ENCODE results near the gene ZNF576.
A peak's percentile ranks its signal among the peaks of the same experiment; 100 is the strongest.
"Not testable (repeated sequence)": the region's sequence is repeated elsewhere in the genome, so short reads cannot be mapped to it uniquely, and the experiment has no call there.

ZNF576 gene

DNA sequence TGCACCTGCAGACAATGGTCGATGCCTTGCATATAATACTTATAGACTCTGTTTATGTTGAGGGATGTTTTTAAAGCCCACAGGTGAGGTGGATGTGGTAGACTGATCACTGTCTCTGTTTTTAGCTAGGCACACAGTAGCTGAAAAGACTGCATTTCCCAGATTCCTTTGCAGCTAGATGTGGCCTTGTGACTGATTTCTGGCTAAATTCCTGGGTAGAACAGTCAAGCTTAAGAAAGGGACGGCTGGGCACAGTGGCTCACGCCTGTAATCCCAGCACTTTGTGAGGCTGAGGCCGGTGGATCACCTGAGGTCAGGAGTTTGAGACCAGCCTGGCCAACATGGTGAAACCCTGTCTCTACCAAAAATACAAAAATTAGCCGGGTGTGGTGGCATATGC lies 3.9 kb downstream of the ZNF576 start:
- not testable (repeated sequence) for DNase-seq

DNA sequence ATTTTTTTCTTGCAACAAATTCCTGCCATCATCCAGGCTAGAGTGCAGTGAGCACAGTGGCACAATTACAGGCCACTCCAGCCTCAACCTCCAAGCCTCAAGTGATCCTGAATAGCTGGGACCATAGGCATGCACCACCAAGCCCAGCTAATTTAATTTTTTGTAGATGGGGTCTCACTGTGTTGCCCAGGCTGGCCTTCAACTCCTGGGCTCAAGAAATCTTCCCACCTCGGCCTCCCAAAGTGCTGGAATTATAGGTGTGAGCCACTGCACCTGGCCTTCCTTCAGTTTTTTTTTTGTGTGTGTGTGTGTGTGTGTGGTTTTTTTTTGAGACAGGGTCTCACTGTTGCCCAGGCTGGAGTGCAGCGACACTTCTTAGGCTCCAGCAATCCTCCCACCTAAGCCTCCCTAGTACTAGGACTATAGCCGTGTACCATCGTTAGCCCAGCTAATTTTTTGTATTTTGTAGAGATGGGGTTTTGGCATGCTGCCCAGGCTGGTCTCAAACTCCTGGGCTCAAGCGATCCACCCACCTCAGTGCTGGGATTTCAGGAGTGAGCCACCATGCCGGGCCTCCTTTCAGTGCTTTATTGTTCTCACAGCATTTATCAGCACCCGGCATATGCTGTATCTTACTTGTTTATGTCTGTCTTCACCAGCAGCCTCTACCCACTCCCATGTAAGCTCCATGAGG lies 9.6 kb downstream of the ZNF576 start:
- peak; percentile 43 for DNase-seq

DNA sequence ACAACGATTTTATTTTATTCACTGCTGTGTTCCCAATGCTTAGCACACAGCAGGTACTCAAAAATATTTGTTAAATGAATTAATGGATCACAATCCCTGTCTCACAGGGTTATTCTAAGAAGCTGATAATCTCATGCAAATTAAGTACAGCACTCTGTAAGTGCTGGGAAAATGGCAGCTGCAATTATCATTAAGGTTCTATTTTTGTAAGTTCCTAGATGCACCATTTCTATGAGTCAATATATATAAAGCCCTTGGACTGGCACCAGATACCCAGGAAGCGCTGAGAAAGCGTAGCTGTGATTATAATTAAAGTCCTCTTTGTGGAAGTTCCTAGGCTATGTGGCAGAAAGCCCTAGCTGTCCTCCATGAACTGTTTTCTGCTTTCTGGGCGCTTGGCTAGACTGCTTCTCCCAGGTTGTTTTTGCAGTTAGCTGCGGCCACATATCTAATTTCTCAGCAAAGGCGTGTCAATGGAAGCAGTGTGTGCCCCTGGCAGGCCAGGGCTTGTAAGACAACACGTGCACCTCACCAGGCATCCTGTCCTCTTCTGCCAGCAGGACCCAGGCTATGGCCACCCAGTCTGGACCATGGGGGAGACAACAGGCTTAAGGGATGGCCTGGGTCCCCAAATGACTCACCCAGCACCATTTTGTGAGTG lies 10.3 kb downstream of the ZNF576 start:
- peak; percentile 52 for DNase-seq

DNA sequence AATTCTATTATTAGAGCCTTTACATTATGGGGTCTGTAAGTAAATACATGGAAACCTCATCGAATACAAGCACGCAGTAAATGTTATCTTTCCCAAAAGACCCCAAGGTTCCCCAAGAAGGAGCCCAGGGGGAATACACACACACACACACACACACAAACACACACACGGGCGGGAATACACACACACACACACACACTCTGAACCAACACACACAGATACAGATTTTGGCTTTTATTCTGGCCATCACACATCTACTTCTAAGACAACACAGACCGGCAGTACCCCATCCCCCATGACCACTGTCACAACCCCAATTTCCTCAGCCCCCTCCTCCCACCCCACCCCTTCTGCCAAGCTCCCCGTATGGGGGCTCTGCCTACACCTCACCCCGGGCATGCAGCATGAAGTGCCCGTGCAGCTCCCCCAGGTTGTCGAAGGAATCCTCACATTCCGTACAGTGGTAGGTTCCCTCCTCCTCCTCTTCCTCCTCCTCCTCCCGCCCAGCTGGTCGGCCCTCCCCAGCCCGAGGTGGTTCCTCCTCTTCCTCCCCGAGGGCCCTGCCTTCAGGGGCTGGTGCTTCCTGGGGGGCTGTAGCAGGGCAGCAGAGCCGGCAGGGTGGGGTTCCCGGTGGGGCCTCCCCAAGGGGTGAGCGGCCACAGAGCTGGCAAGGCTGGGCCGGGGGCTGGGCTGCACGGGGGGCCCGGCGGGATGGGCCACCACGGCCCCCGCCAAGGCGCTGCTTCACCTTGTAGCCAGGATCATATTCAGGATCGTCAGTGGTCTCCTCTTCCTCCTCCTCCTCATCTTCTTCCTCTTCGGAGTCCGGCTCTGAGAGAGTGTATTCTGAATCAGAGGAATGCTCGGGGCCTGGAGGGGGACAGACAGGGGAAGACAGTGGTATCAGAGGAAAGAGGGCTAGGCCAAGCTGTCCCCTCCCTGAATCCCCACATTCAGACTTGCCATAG lies 11.1 kb downstream of the ZNF576 start:
- no peak for DNase-seq

DNA sequence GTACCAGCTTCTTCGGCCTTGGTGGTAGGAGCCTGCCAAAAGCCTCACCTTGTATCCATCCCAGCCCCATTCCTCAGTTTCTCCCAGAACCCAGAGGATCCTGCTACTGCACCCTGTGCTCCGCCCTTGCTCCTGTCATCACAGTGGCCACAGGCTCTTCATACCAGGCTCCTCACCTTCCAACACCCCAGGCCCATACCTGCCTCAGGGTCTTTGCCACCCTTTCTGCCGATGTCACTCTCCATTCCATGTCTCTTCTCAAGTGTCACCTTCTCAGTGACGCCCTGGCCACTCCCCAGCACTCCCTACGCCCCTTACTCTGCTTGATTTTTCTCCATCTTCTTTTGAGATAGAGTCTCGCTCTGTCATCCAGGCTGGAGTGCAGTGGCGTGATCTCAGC lies 13.5 kb downstream of the ZNF576 start:
- no peak for DNase-seq

DNA sequence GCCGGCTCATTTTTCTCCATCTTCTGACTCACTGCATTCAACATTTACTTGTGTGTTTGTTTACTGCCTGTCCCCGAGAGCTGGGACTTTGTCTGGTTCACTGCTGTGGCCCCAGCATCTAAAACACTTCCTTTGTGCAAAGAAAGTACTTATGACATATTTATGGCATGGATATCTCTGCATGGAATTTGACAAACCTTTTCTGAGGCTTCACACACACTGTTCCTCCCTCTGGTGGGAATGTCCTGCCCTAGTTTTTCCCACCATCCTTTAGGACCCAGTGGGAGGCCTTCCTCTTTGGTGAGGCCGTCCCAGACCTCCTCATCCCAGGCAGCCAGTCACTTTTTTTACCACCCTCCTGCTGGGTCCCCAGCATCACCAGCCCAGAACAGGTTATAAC lies 14.1 kb downstream of the ZNF576 start:
- DNase-seq, result no peak

DNA sequence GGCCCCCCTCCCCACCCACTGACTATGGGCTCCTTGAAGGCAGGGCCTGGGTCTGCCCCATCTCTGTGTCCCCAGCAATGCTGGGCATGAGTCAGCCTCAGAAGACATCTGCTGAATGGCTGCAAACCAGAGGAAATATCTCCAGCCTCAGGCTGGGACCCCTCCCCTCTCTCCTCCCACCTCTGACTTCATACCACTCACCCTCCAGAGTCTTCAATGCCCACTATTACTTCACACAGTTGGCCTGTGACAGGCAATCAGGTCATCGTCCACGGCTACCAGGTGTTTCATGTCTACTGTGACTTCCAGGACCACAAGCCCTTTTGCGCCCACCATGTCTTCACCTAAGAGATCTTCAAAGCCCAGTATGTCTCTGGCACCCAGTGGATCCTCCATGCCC lies 15.4 kb downstream of the ZNF576 start, which contains the start of gene SRRM5:
Gene SRRM5, plus strand, starts transcription at position 301 of the 400 bp plus-strand sequence. Its CDS starts 34 bp downstream, at position 335.
- no peak for DNase-seq

DNA sequence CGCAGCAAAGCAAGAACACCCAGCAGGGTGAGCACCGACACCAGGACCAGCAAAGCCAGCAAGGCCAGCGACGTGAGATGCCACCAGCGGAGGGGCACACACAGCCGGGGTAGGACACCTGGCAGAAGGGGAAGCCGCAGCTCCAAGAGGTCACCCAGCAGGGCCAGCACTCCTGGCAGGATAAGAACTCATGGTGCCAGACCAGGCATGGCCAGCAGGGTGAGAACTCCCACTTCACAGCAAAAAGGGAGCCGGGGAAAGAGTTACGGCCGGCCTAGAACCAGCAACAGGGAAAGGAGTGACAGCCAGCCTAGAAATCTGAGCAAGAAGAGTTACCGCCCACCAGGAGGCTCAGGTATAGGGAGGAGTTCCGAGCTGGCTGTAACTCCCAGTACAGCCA lies 16.0 kb downstream of the ZNF576 start:
- no peak for DNase-seq

DNA sequence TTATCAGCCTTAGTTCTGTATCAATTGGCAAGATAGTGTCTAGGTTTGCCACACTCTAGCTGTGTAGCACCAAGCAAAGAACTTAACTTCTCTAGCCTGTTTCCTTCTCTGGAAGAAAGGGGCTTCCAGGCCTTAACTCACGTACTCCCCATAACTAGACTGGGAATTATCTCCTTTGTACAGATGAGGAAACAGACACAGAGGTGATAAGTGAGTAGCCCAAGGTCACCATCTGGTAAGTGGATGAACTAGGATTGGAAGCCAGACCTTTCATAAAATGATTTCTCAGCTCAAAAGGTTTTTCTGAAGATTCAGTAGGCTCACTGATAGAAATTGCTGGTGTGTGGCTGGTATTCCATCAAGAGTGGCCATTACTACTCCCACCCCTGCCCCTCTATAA lies 19.9 kb downstream of the ZNF576 start:
- no peak for DNase-seq

DNA sequence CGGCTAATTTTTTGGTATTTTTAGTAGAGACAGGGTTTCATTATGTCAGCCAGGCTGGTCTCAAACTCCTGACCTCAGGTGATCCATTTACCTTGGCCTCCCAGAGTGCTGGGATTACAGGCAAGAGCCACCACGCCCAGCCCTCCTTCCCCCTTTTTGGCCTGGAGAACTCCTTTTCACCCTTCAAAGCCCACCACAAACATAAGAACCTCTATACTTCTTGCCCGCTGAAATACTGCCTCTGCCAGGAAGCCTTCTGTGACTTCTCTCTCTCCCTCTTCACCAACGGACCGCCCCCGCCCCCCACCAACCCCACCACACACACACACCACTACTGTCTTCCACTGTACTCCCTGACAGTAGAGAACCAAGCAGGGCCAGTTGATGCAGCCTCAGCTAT lies 20.6 kb downstream of the ZNF576 start:
- DNase-seq, result no peak

DNA sequence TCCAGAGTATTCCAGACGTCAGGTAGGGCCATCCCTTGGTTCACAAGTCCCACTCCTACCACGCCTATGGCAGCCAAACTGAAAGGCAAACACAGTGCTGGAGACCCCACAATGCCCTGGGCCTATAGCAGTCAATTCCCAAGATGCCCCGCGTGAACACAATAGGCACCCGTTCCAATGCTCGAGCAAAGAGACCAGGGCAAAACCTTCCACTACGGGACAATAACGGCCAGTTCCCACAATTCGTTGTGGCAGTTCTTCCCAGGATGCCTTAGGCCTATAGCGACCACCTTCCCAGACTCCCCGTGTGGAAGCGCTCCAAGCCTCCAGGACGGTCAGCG lies 22.5 kb downstream of the ZNF576 start:
- DNase-seq, result peak; percentile 90

DNA sequence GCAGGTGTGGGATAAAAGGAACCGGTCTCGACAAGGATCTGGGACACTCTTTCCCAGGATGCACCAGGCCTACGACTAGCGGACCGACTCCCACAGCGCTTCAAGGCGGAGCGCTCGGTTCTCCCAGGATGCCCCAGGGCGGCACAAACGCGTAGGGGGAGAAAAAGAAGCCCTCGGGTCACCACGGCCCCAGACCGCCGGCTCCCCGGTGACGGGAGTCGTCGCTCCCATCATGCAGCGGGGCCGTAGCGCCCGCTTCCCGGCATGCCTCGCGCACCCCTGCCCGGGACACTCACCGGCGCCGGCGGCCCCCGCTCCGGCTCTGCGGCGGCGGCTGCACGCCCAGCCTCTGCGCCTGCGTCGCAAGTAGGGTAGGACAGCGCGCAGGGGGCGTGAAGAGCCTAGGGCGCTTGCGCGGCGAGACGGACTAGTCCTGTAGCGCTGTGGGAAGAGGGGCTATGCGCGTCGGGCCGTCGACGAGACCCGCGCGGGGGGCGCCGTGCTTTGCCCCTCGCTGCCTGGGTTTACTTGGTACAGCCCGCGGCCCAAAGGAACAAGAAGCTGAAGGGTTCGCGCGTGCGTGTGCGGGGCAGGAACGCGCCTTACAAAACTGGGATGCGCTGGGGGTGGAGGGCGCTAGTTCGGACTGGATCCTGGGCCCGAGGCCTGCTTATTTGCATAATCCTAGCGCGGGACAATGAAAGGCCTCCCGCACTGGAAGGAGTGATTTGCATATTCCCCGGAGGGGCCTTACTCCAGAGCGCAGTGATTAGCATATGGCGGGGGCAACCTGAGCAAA lies 23.1 kb downstream of the ZNF576 start, which contains the start of gene ZNF428:
Gene ZNF428, minus strand, starts transcription at position 368 of the 799 bp plus-strand sequence. CDS start 5,325 bp downstream, outside the sequence.
- DNase-seq, result peak; percentile 95

DNA sequence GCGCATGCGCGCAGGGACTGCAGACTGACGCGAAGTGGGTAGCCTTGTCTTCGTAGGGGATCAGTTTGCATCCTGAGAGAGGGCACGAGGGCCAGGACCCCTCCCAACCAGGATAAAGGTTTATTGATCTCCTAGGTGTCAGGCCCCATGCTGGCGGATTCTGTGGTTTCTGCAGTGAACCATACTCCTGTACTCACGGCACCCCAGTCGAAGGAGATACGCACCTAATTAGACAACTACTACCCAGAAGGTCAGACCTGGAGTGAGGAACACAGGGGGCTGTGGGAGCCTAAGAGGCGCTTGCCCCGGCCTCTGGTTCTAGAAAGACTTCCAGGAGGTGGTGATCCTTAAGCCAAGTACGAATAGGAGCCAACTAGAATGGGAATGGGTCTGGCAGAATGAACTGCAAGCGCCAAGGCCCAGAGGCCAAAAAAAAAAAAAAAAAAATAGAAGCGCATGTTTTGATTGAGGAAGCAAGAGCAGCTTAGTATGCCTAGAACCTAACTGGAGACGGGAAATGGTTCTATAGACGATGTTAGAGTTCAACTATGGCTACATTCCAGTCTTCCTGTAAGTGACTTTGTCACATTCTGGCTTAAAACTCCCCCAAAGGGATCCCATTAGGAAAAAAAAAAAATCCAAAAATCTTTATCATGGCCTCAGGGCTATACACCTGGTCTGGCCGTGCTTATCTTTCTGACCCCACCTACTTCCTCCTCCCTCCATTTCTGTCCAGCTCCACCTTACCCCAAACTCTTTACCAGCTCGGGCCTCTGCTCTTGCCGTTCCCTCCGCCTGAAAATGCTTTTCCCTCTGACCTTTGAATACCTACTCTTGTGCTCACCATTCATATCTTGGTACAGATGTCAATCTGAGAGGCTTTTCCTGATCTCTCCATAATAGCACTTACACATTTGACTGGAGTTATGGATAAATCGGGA lies 23.9 kb downstream of the ZNF576 start:
- DNase-seq, result no peak

DNA sequence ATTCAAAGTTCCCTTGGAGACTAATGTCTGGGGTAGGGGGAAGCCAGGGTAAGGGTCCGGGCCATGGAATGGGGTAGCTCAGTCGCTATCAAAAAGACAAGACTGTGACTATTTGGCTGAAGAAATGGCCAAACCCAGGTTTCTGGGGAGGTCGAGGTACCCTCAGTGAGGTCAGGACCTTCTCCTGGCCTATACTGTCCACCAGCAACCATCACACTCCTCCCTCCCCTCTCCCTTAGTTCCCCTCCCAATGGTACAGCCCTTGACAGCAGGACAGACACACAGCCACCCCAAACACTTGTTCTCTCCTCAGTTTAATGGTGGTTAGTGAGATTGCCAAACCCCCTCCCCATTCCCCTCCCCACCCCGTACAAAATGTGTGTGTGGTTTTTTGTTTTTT lies 25.7 kb downstream of the ZNF576 start:
- no peak for DNase-seq

DNA sequence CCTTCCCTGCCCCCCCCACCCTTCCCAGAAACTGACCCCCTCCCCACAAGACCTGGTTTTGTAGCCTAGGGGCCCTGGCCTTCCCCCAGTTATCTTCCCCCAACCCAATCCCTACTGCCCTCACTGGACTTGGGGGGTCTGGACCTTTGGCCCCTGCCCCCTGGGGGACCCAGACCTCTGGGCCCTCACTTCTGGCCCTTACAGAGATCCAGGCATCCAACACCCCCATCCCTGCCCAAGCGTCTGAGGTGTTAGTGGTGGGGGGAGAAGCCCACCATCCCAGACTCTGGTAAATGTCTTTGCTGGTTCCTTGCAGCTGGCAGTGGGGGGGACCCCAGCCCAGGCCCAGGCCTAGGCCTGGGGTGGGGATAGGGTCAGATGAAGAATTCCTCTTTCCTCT lies 26.6 kb downstream of the ZNF576 start:
- DNase-seq, result no peak

DNA sequence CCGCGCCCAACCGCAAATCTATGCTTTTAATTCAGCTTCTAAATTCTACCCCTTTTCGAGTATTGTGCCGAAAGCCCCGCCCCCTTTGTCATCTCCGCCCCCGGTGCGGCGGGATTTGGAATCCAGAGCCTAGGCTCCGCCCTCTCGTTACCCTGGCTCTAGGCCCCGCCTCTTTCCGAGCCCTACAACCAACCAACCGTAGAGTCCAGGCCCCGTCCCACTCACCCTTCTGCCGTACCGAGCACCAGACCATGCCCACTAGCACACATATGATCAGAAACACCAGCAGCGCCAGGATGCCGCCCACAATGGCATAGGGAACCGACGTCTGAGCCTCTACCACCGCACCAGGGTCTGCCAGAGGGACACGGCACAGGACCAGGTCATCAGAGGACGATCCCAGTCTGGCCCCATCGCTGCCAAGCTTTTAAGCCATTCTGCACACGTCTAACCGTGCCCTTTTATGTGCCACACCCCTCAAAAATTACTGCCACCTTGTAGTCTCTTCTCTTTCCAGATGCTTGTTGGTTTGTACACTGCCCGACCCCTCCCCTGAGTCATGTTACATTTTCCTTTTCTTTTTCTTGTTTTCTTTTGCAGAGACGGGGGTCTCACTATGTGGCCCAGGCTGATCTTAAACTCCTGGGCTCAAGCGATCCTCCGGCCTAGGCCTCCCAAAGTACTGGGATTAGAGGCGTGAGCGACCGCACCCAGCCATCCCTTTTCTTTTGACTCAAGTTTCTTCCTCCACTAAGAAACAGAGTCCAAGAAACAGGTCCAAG lies 27.7 kb downstream of the ZNF576 start:
- DNase-seq, result no peak

DNA sequence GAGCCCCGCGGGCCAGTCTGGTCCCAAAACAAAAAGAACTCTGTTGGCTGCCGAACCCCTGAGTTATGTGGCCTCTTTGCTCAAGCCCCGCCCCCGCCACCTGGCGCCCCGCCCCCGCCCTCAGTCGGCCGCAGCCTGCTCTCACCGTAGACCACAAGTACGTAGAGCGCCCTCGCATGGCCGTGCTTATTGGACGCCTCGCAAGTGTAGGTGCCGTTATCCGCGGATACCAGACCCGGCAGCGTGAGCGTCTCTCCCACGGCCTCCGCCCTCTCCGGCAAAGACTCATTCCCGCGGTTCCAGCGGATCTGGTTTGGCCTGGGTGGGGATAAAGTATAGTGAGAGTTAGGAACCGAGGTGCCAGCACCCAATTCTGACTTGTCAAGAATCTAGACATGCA lies 28.5 kb downstream of the ZNF576 start:
- no peak for DNase-seq

DNA sequence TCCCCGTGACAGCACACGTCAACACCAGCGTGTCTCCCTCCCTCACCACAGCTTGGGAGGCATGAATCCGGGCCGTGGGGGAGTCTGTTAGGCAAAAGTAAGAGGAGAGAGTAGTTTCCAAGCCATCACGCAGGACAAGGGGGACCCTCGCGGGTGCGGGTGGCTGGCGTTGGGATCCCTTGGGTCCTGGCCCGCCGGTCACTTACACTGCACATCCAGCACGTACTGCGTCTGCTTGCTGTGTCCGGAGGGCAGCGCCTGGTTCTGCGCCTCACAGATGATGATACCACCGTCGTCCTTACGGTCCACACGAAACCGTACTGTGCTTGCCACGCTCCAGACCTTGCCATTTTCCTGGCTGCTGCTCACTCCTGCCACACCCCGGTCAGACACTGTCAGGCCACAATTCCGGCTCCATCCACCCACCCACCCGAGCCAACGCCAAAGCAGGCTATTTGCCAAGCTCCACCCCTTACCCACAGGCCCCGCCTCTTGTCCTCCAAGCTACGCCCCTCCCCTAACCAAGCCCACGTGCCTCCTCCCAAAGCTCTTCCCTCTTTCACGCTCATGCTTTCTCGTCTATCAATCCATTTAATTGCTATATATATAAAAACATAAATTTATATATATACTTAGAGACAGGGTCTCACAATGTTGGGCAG lies 29.7 kb downstream of the ZNF576 start:
- no peak for DNase-seq

DNA sequence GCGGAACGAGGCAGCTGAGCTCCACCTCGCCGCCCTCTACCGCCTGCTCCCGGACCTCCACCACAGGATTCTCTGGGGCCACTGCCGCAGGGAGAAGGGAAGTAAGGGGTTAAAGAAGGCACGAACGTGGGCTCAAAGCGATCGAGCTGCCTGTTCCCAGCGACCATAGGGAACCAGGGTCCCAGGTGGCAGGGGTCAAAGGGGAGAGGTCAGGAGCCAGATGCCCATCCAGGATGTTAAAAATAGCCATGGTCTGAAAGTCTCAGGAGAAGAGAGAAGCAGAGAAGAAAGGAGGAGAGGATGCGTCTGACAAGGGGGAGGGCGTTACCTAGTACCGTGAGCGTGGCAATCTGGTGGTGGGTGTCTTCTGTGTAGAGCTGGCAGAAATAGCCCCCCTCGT lies 30.4 kb downstream of the ZNF576 start:
- no peak for DNase-seq
